Adrenal gland (tissue), 5 donors: ENCODE measurements around the gene DAZAP1.

ENCODE experiments used
- POLR2A ChIP-seq, 2 donors: fragments of 450-650 bp; IDR thresholded peaks; one replicate each; pipeline ENCODE4 v1.6.1; 2017; ENCODE audit warnings: antibody characterized with exemption in 2 of 2, mild to moderate bottlenecking in 2 of 2, moderate library complexity in 1 of 2
- TF ChIP-seq, protein P1 (sequence below), 6 experiments: fragments of 450-650 bp in 4 of 6; fragments of 200-600 bp in 2 of 6; sonication (generic) in 1 of 6; IDR thresholded peaks; 1 replicate in 5 of 6; 2 replicates in 1 of 6; pipeline versions ENCODE4 v1.5.1 to v1.8.0; 2016 to 2021; ENCODE audit warnings: antibody characterized with exemption in 6 of 6, mild to moderate bottlenecking in 2 of 6, moderate library complexity in 1 of 6
- donor health status: DM: no; HTN: no; CAD: no.

DNA sequence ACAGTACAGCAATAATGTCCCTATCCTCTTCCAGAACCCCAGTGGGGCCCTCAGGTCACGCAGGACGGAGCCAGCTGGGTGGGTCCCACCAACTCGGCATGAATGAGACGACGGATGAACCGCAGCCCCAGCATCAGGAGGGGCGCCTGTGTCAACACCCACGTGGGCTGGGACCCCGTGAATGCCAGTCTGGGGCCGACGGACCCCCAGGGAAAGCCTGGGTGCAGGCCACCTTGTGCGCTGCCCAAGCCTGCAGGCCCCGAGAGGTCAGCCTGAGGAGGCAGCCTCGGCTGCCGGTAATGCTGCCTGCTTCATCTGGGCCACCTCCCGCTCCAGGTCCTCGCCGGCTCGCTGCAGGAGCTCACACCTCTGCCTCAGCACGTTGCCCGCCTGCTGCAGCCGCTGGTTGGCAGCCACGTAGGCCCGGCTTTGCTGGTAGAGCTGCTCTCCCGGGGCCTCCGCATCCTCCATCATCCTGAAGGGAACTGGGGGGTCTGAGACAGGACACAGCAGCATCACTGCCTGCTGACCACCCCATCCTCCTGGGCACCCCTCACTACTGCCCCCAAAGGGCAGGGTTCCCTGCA, 67.5 kb downstream of the DAZAP1 start:
- no peak for TF ChIP-seq POLR2A (IDR thresholded peaks at IDR 0.05)
- TF ChIP-seq, protein P1, sequence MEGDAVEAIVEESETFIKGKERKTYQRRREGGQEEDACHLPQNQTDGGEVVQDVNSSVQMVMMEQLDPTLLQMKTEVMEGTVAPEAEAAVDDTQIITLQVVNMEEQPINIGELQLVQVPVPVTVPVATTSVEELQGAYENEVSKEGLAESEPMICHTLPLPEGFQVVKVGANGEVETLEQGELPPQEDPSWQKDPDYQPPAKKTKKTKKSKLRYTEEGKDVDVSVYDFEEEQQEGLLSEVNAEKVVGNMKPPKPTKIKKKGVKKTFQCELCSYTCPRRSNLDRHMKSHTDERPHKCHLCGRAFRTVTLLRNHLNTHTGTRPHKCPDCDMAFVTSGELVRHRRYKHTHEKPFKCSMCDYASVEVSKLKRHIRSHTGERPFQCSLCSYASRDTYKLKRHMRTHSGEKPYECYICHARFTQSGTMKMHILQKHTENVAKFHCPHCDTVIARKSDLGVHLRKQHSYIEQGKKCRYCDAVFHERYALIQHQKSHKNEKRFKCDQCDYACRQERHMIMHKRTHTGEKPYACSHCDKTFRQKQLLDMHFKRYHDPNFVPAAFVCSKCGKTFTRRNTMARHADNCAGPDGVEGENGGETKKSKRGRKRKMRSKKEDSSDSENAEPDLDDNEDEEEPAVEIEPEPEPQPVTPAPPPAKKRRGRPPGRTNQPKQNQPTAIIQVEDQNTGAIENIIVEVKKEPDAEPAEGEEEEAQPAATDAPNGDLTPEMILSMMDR (IDR thresholded peaks at IDR 0.05) = no peak
